ENCODE results near the gene NAA40.

NAA40 gene

GRCh38 chr11:63913866-63914830 lies 24.7 kb upstream of the NAA40 start:
- DNase-seq: no peak

DNA sequence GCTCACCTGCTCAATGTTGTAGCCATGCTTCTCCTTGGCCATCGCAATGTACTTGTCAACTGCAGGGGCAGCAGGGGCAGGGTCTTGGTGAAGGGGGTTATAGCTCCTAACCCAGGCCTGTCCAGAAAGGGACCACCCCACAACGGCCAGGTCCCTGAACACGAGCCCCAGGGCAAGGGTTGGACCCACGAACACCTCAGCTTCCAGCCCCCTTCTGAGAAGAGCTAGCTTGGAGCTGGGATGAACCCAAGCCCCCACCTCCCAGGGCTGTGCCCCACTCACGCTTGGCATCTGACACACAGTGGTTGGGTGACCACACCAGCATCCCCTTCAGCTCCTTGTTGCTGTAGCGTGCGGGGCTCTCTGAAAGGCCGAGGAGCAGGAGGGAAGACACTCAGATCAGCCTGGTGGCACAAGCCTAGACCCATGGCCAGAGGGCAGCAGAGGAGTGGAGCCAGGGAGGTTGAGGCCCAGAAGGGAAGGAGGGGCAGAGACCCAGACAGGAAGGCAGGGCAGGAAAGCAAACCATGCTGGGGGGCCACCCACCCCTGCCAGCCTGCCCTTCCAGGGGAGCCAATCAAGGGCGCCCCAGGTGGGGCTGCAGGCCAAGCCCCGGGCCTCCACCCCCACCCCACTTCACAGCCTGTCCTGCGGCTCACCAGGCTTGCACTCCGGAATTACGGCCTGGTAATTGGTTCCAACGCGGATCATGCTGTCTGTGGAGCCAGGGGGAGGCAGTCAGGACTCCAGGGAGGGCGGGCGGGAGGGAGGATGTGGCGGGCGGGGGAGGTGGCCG lies 23.7 kb upstream of the NAA40 start:
- peak; percentile 31 for DNase-seq

GRCh38 chr11:63915961-63916836 lies 22.6 kb upstream of the NAA40 start:
- peak; percentile 60 for DNase-seq

DNA sequence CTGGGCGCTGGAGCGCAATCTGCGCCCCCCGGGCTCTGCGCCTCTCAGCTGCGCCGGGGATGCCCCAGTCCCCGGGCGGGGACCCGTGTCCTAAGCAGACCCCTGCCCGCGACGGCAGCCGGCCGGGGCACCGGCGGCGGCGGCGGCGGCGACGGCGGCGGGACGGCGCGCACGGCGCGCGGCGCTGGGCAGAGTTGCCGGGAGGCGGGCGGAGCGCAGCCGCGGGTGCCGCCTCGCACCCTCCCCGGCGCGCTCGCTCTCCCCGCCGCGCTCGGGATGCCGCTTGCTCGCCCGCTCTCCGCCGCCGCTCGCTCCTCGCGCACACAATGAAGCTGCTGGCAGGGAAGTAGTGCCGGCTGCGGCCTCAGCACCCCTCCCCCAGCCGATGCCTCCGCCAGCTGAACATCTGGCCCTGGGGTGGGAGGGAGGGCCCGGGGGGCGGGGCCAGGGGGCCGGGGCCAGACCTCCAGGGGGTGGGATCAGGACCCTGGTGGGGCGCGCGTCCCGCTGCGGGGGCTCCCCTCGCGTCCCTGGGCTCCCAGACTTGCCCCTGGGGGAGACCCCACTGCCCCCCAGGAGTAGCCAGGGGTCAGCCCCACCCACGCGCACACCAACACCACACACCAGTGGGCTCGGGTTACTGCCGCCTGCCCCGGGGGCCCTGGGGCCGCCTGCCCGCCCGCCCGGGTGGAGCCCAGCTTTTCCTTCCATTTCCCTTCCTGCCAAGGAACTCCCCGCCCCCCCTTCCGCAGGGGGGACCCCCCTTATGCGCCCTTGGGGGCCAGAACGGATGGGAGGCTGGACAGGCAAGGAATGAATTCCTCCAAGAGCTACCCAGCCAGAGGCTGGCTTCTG lies 21.7 kb upstream of the NAA40 start, which contains the start of gene RCOR2:
TSS of gene RCOR2 (minus strand) at position 328 of the 855 bp plus-strand sequence. CDS start 708 bp downstream, outside the sequence.
- peak; percentile 92 for DNase-seq

GRCh38 chr11:63917692-63918506 lies 20.9 kb upstream of the NAA40 start:
- DNase-seq: peak; percentile 80

- DNase-seq: peak; percentile 71
Measured at GRCh38 chr11:63918507-63919191, 20.2 kb upstream of the NAA40 start.

DNA sequence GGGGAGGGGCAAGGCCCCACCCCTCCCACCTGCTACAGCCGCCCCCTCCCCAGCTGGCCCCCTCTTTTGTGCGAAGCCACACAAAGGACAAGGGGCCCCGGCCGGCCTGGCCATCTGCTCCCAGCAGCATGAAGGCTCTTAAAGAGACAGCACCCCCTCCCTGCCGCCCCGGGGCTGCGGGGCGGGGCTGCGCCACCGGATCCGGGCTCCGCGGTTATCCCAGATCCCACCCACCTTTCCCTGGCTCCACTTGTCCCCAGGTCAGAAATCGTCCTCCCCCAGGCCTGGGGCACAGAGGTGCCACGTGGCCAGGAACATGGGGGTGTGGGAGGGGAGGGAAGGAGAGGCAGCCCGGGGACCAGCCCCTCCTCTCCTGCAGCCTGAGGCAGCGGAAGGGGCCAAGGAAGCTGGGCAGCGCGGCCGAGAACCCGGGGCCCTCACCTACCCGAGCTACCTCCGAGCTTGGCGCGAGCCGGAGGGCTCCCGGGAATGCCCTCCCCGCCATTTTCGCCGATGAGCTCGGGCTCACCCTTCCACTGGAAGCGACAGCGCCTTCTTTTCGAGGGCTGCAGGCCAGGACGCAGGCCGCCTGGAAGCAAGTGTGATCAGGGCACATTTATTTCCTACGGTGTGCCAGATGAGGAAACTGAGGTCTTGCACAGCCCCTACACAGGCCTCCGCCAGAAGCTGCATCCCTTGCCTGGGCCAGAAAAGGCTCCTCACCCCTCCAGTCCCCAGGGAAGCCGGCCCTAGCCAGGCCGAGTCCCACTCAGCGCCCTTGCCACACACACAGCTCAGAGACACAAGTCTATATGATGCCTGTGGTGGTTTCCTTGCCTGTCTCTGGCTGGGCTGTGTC lies 19.3 kb upstream of the NAA40 start:
- peak; percentile 51 for DNase-seq

DNA sequence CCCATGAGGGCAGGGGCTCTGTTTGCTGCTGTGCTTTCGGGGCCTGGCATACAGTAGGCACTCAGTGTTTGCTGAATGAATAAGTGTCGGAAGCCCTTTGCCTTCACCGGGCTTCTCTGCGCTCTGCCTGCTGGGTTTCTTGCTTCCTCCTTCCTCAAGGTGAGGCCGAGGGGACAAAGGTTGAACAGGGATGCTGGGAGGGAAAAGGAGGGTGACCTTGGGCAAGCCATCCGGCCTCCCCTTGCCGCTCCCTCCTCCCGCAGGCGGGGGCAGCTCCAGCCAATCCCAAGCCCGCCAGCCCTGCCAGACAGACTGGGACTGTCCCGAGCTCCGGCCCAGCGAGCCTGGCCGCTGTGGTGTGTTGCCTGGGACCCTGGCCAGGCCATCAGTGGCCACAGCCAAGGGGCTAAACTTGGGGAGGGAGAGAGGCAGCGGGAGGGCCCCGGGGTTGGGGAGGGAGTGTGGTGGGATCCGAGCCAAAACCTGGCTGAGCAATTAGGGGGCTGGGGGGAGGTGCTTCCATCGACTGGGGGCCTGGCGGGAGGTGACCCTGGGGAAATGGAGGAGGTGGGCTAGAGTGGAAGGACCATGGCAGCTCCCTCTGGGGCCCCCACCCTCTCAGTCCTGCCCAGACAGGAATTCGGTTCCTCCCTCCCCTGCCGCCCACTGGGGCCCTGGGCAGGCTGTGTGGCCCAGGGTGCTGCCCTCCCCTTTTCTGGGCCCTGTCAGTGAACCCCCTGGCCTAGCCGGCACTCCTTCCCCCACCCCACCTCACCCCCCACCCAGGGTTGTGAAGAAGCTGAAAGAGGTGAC lies 18.5 kb upstream of the NAA40 start:
- no peak for DNase-seq

DNA sequence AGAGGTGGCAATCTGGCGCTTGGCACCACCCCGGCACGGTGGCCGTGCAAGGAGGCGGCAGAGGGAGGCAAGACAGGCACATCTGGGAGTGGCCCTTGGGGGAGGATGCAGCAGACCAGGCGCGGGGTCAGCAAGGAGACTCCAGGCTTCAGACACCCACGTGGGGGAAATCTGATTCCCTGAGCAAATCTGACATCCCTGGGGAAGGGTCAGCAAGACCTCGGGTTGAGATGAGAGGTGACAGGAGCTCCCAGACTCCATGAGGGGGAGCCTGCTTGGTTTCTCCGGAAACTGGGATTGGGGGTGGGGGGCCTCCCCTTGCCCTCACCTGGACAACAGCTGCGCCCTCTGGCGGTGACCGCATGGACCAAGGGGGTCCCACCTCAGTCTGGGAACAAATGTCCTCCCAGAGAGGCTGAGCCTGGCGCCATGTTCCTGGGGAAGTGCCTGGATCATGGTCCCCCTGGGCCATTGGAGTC lies 17.8 kb upstream of the NAA40 start:
- DNase-seq: no peak

GRCh38 chr11:63922673-63923192 lies 16.1 kb upstream of the NAA40 start:
- DNase-seq: no peak

GRCh38 chr11:63923319-63923718 lies 15.5 kb upstream of the NAA40 start:
- no peak for DNase-seq

DNA sequence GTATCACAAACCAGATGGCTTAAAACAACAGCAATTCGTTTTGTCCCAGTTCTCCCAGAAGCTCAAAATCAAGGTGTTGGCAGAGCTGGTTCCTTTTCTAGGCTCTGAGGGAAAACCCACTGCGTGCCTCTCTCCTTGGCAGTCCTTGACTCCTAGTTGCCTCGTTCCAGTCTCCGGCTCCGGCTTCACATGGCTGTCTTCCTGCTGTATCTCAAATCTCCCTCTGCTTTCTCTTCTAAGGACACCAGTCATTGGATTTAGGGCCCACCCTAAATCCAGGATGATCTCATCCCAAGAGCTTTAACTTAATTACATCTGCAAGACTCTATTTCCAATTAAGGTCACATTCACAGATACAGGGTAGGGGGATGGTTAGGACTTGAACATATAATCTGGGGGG lies 9.2 kb upstream of the NAA40 start:
- DNase-seq: no peak

DNA sequence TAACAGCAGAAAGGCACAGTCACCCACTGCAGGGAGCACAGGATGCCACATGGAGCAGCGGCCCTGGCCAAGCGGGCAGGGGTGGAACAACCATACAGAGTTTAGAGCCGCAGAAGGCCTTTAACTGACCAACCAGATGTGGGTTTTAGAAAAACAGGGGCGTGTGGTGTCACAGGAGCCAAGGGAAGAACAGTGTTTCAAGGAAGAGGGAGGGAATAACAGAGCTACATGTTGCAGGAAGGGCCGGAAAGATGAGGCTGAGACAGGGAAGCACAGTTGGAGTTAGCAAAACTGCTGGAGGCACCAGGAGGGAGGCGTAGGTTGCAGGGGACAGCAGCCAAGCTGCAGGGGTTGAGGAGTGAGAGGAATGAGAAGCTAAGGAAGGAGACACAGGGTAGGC lies 7.8 kb upstream of the NAA40 start:
- no peak for DNase-seq

- no peak for DNase-seq
Measured at GRCh38 chr11:63931876-63932275, 6.9 kb upstream of the NAA40 start.

DNA sequence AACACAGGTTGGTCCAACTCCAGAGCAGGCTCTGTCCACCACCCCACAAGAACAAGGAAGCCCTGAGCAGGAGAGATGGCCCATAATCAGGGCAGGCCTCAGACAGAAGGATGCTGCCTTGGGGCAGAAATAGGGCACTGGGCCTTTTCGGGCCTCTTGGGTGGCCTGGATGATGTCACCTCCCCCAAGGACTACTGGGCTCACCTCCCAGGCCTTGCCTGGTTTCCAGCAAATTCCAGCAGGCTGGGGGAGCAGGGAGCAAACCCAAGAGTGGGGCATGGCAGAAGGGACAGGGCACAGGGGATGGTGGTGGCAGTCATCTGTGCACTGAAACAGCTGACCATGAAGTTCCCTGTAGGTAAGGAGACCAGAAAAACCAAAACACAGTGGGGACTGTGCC lies 5.3 kb upstream of the NAA40 start:
- peak; percentile 50 for DNase-seq

DNA sequence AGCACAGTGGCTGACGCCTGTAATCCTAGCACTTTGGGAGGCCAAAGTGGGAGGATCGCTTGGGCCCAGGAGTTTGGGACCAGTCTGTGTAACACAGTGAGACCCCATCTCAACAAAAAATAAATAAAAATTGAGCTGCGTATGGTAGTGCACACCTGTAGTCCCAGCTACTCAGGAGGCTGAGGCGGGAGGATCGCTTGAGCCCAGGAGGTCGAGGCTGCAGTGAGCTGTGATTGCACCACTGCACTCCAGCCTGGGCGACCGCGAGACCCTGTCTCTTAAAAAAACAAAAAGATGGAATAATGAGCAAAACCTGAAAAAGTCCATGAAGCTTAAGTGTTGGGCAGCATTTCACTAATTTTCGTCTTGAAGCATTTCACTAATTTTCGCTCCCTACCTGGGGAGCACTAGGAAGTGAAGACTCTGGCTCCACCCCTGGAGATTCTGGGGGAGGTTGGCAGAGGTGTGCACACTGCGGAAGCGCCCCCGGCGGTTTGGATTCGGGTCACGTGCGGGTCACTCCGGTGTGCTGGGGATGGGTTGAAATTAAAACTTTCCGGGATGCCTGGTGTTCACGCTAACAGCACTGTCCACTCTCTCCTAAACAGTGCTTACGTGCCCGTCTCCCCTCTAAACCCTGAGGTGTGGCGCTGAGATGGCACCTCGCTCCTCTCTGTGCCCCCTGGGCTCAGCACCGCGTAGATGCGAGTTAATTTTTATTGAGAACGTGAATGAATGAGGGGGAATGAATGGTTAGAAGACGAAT lies 906 bp upstream of the NAA40 start:
- DNase-seq: no peak

GRCh38 chr11:63939397-63939891 lies 642 bp downstream of the NAA40 start:
- DNase-seq: no peak
